ENCODE measurements around the gene HDAC4.

GRCh38 chr2:239125726-239126675 lies 274.8 kb downstream of the HDAC4 start:
- TF ChIP-seq CTCF (IDR thresholded peaks at IDR 0.05; ENCODE audit: insufficient read depth, low read length), result no peak
- no peak for TF ChIP-seq POLR2AphosphoS5 (IDR thresholded peaks at IDR 0.05; ENCODE audit: low read depth)

Data from HL-60 (cell line).